Measurements from ENCODE around the gene ZNF407. TPM values are rescaled to one million over a fixed set of nuclear protein-coding genes. Genes with fewer than 3 reads are reported as not detected.

The ZNF407 gene
- total and polyA plus RNA-seq, 12 donors: 2.5 to 20.2 (median 8.4) TPM

GRCh38 chr18:74732380-74732779, 134.7 kb downstream of the ZNF407 start:
- H3K27ac ChIP-seq: no peak overlapping the region
- H3K36me3 ChIP-seq (replicated peaks in 1 of 2): no peaks in the 10 kb centered on the region
- H3K4me3 ChIP-seq: no peak overlapping the region
- DNase-seq: no peak
- no peak for TF ChIP-seq POLR2A (IDR thresholded peaks at IDR 0.05)
- no peak for TF ChIP-seq CTCF (IDR thresholded peaks at IDR 0.05)
- no peaks in the 10 kb centered on the region for H3K9me3 ChIP-seq (replicated peaks in 1 of 3)
- no peaks in the 10 kb centered on the region for H3K4me1 ChIP-seq (replicated peaks in 1 of 2)
- no peaks in the 10 kb centered on the region for H3K27me3 ChIP-seq
- intact Hi-C loops (cut with DNase I): no loop called here
- WGBS, 4 donors: 93 to 100% (median 97%) methylated on average over 1 of the region's 1 CpG

GRCh38 chr18:74733598-74733997, 135.9 kb downstream of the ZNF407 start:
- no peak overlapping the region for H3K4me3 ChIP-seq
- no peak overlapping the region for H3K27ac ChIP-seq
- intact Hi-C loops (cut with DNase I): no loop called here
- H3K9me3 ChIP-seq (replicated peaks in 1 of 3): no peaks in the 10 kb centered on the region
- TF ChIP-seq POLR2A (IDR thresholded peaks at IDR 0.05) (no peak), CTCF (IDR thresholded peaks at IDR 0.05) (no peak)
- H3K27me3 ChIP-seq: no peaks in the 10 kb centered on the region
- no peaks in the 10 kb centered on the region for H3K4me1 ChIP-seq (replicated peaks in 1 of 2)
- WGBS, 4 donors: 86 to 93% (median 89%) methylated on average over 3 of the region's 3 CpGs
- no peaks in the 10 kb centered on the region for H3K36me3 ChIP-seq (replicated peaks in 1 of 2)
- no peak for DNase-seq

DNA sequence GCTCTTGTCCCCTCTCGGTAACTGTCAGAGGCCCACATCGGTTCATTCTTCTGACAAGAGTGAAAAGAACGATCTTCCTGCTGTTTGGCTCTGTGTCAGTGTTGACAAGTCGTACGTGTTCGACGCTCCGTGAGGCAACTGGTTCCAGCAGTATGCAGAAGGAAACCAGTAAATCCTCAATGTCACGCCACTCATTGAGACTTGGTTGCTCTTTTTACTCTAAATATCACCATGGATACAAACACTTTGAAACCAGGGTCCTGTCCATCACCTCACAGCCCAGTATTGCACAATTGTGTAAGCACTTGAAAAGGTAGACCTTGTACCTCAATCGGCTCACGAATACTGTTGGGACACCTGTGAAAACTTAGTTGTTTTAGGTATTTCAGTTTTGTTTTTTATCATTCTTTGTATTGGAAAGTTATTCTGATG, 136.4 kb downstream of the ZNF407 start:
- 78 to 84% (median 82%) methylated on average over 11 of the region's 11 CpGs for WGBS, 4 donors
- no peak for DNase-seq
- Histone ChIP-seq H3K9me3 (replicated peaks in 1 of 3) (no peaks in the 10 kb centered on the region), H3K36me3 (replicated peaks in 1 of 2) (no peaks in the 10 kb centered on the region), H3K27me3 (no peaks in the 10 kb centered on the region), H3K4me1 (replicated peaks in 1 of 2) (no peaks in the 10 kb centered on the region), H3K27ac (no peak overlapping the region), H3K4me3 (no peak overlapping the region)
- no peak for TF ChIP-seq POLR2A (IDR thresholded peaks at IDR 0.05)
- TF ChIP-seq CTCF (IDR thresholded peaks at IDR 0.05): no peak
- intact Hi-C loops (cut with DNase I): no loop called here

- no peak for DNase-seq
- WGBS, 4 donors: 81 to 89% (median 86%) methylated on average over 5 of the region's 5 CpGs
- Histone ChIP-seq H3K27ac (no peak overlapping the region), H3K36me3 (replicated peaks in 1 of 2) (no peaks in the 10 kb centered on the region), H3K9me3 (replicated peaks in 1 of 3) (no peaks in the 10 kb centered on the region), H3K27me3 (no peaks in the 10 kb centered on the region), H3K4me1 (replicated peaks in 1 of 2) (no peaks in the 10 kb centered on the region), H3K4me3 (no peak overlapping the region)
- intact Hi-C loops (cut with DNase I): no loop called here
- TF ChIP-seq POLR2A (IDR thresholded peaks at IDR 0.05): no peak
- TF ChIP-seq CTCF (IDR thresholded peaks at IDR 0.05): no peak
These were observed 142.3 kb downstream of the ZNF407 start for GRCh38 chr18:74739926-74740325.

Measured in adrenal gland (tissue), 12 donors.